Measurements from ENCODE around the gene SLC4A7.

GRCh38 chr3:27354588-27355203 is 129.5 kb downstream of the SLC4A7 start:
- TF ChIP-seq POLR2A (IDR thresholded peaks at IDR 0.05) = no peak
- TF ChIP-seq CTCF (IDR thresholded peaks at IDR 0.05) = no peak
